IPS-18a (cell line): ENCODE results near the gene FGFR1OP2.

ENCODE experiments used
- H3K27ac ChIP-seq: one replicate; pipeline ENCODE4 v1.5.1; 2013; ENCODE audit warnings: low read length
- H3K27me3 ChIP-seq: one replicate; pipeline ENCODE4 v1.6.1; 2013; ENCODE audit warnings: mild to moderate bottlenecking, low read length; ENCODE audit not compliant: control insufficient read depth, insufficient read depth
- H3K36me3 ChIP-seq: one replicate; pipeline ENCODE4 v1.6.1; 2013; ENCODE audit warnings: low read depth, low read length; ENCODE audit not compliant: control insufficient read depth
- H3K4me1 ChIP-seq: one replicate; pipeline ENCODE4 v1.6.1; 2013; ENCODE audit warnings: low read depth, low read length; ENCODE audit not compliant: control insufficient read depth
- H3K4me3 ChIP-seq: one replicate; pipeline ENCODE4 v1.5.1; 2013; ENCODE audit warnings: low read length
- H3K9ac ChIP-seq: one replicate; pipeline ENCODE4 v1.6.1; 2013; ENCODE audit warnings: mild to moderate bottlenecking, low read length, moderate library complexity
- H3K9me3 ChIP-seq: one replicate; pipeline ENCODE4 v1.6.1; 2013; ENCODE audit warnings: low read depth, low read length; ENCODE audit not compliant: control insufficient read depth

Gene FGFR1OP2

GRCh38 chr12:26928661-26929060, 9.6 kb upstream of the FGFR1OP2 start:
- Histone ChIP-seq H3K36me3 (peaks cover 48% of the 10 kb centered on the region), H3K4me1 (no peaks in the 10 kb centered on the region), H3K9me3 (no peaks in the 10 kb centered on the region), H3K9ac (no peak overlapping the region), H3K4me3 (no peak overlapping the region), H3K27me3 (no peaks in the 10 kb centered on the region), H3K27ac (no peak overlapping the region)

GRCh38 chr12:26929590-26929989, 8.7 kb upstream of the FGFR1OP2 start:
- Histone ChIP-seq H3K36me3 (peaks cover 44% of the 10 kb centered on the region), H3K27me3 (no peaks in the 10 kb centered on the region), H3K27ac (no peak overlapping the region), H3K4me1 (no peaks in the 10 kb centered on the region), H3K9ac (no peak overlapping the region), H3K4me3 (no peak overlapping the region), H3K9me3 (no peaks in the 10 kb centered on the region)

GRCh38 chr12:26935636-26936378, 2.5 kb upstream of the FGFR1OP2 start:
- no peak overlapping the region for H3K27ac ChIP-seq
- H3K9ac ChIP-seq = no peak overlapping the region
- no peaks in the 10 kb centered on the region for H3K27me3 ChIP-seq
- H3K9me3 ChIP-seq = no peaks in the 10 kb centered on the region
- no peak overlapping the region for H3K4me3 ChIP-seq
- H3K4me1 ChIP-seq = no peaks in the 10 kb centered on the region
- H3K36me3 ChIP-seq = peaks cover 10% of the 10 kb centered on the region

- Histone ChIP-seq H3K4me1 (no peaks in the 10 kb centered on the region), H3K4me3 (peak overlapping the region; percentile 100), H3K36me3 (peaks cover 10% of the 10 kb centered on the region), H3K27me3 (no peaks in the 10 kb centered on the region), H3K9me3 (no peaks in the 10 kb centered on the region), H3K27ac (no peak overlapping the region), H3K9ac (peak overlapping the region; percentile 84)
Measured at GRCh38 chr12:26936559-26937442, 1.5 kb upstream of the FGFR1OP2 start.

- Histone ChIP-seq H3K27ac (peak overlapping the region; percentile 77), H3K36me3 (peaks cover 6% of the 10 kb centered on the region)
Measured at GRCh38 chr12:26937443-26937862, 817 bp upstream of the FGFR1OP2 start.

DNA sequence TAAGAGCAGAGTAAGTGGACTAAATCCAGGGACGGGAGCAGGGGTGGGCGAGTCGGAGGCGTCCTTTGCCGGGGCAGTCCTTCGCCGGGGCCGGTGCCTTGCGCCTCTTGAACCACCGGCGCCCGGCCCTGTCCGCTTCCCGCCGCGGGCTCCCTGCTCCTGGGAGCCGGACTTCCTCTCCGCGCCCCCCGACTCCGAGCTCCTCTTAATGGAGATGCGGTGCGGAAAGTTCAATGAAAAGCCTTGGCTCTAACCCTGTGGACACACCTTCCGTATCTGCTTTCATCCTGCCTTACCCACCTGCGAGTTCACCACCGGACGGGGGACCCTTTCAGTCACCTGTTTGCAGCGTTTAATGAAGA, 412 bp downstream of the FGFR1OP2 start:
- Histone ChIP-seq H3K4me3 (peak overlapping the region; percentile 100), H3K27ac (peak overlapping the region; percentile 56), H3K9ac (peak overlapping the region; percentile 84), H3K36me3 (no peaks in the 10 kb centered on the region), H3K9me3 (no peaks in the 10 kb centered on the region), H3K4me1 (no peaks in the 10 kb centered on the region), H3K27me3 (no peaks in the 10 kb centered on the region)

More at GRCh38 chr12:26937443-26937862, 817 bp upstream of the FGFR1OP2 start:
- no peaks in the 10 kb centered on the region for H3K4me1 ChIP-seq
- H3K9ac ChIP-seq = peak overlapping the region; percentile 84
- H3K9me3 ChIP-seq = no peaks in the 10 kb centered on the region
- H3K27me3 ChIP-seq = no peaks in the 10 kb centered on the region
- peak overlapping the region; percentile 100 for H3K4me3 ChIP-seq

- no peaks in the 10 kb centered on the region for H3K4me1 ChIP-seq
- no peaks in the 10 kb centered on the region for H3K27me3 ChIP-seq
- H3K27ac ChIP-seq = peak overlapping the region; percentile 36
- H3K36me3 ChIP-seq = no peaks in the 10 kb centered on the region
- H3K9me3 ChIP-seq = no peaks in the 10 kb centered on the region
- H3K9ac ChIP-seq = peak overlapping the region; percentile 84
- H3K4me3 ChIP-seq = peak overlapping the region; percentile 100
Measured at GRCh38 chr12:26939192-26939832, 1.0 kb downstream of the FGFR1OP2 start.

DNA sequence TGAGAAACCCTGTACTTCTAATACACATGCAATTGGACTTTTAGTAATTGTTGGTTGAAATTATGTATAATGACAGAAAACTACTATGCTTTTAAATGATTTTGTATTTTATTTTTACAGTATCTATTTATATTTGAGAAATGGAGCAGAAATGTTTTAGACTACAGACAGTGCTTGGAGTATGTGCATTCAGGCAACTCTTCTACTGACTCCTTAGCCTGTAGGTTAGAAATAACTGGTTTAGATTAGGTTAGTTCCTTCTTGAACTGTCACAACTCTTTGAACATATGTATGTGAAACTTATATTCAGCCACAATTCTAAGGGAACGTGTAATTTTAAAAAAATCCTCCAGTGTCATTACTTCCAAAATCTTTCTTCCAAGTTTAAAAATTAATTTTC, 1.7 kb downstream of the FGFR1OP2 start:
- H3K36me3 ChIP-seq = no peaks in the 10 kb centered on the region
- peak overlapping the region; percentile 100 for H3K4me3 ChIP-seq
- no peak overlapping the region for H3K9ac ChIP-seq
- no peaks in the 10 kb centered on the region for H3K4me1 ChIP-seq
- no peaks in the 10 kb centered on the region for H3K27me3 ChIP-seq
- H3K27ac ChIP-seq = no peak overlapping the region
- no peaks in the 10 kb centered on the region for H3K9me3 ChIP-seq

GRCh38 chr12:26940516-26941214, 2.4 kb downstream of the FGFR1OP2 start:
- Histone ChIP-seq H3K9ac (no peak overlapping the region), H3K27ac (no peak overlapping the region), H3K27me3 (no peaks in the 10 kb centered on the region), H3K4me1 (no peaks in the 10 kb centered on the region), H3K9me3 (no peaks in the 10 kb centered on the region), H3K36me3 (no peaks in the 10 kb centered on the region), H3K4me3 (no peak overlapping the region)

DNA sequence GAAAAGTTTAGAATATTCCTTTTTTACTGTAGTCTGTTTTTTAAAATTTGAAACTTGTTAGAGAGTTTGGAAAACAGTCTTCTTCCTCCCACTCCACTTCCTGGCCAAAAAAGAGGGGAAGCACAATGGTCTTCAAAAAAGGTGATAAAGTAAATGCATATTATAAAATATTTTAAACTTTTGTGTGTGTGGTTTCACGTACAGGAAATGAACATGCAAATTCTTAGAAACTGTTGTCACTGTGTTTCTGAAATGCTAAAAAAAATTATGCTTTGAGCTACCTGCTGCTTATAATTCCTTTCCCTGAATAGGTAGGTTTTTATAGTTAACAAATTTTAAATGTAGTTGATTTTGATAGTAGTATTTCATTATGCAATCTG, 2.9 kb downstream of the FGFR1OP2 start:
- Histone ChIP-seq H3K9me3 (no peaks in the 10 kb centered on the region), H3K4me3 (no peak overlapping the region), H3K4me1 (no peaks in the 10 kb centered on the region), H3K27me3 (no peaks in the 10 kb centered on the region), H3K36me3 (no peaks in the 10 kb centered on the region), H3K27ac (no peak overlapping the region), H3K9ac (no peak overlapping the region)

DNA sequence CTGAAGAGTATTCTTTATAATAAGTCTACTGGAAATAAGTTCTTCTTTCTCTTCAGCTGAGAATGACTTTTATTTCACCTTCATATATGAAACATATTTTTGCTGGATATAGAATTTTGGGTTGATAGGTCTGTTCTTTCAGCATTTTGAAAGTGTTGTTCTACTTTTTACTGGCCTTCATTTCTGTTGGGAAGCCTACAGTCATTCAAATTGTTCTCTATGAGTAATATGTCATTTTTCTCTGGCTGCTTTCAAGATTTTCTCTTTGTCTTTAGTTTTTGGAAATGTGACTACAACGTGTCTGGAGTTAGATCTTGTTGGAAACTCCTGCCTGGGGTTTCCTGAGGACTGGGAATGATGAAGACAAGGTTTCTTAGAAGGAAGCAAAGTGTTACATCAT, 10.0 kb downstream of the FGFR1OP2 start:
- H3K9me3 ChIP-seq = no peaks in the 10 kb centered on the region
- no peaks in the 10 kb centered on the region for H3K36me3 ChIP-seq
- H3K27me3 ChIP-seq = no peaks in the 10 kb centered on the region
- H3K27ac ChIP-seq = no peak overlapping the region
- H3K9ac ChIP-seq = no peak overlapping the region
- no peak overlapping the region for H3K4me3 ChIP-seq
- H3K4me1 ChIP-seq = no peaks in the 10 kb centered on the region
